Body of pancreas (tissue), 4 donors: ENCODE measurements around the gene PCSK1N. TPM values are rescaled to one million over a fixed set of nuclear protein-coding genes. Genes with fewer than 3 reads are reported as not detected.

Experiments used
- ATAC-seq: fragments of 150-250 bp; one replicate; pipeline ENCODE4 v1.9.1; 2016
- DNase-seq, 4 donors: peaks; one replicate each; pipeline ENCODE4 v3.0.0-alpha.2; 2019
- H3K27ac ChIP-seq, 4 donors: fragments of 200-600 bp; sonication (generic); 1 replicate in 3 of 4; 2 replicates in 1 of 4; pipeline versions ENCODE4 v1.5.1 to v1.6.1; 2016 to 2019; ENCODE audit warnings: mild to moderate bottlenecking in 1 of 4, mixed read lengths in 1 of 4, moderate library complexity in 1 of 4
- H3K27me3 ChIP-seq, 2 donors: fragments of 200-600 bp; sonication (generic); one replicate each; pipeline ENCODE4 v1.6.0; 2016; ENCODE audit warnings: mild to moderate bottlenecking in 1 of 2
- H3K36me3 ChIP-seq, 2 donors: fragments of 200-600 bp; sonication (generic); replicated peaks in 1 of 2; 2 replicates each; pipeline ENCODE4 v1.5.1; 2016; ENCODE audit warnings: low read depth in 2 of 2; ENCODE audit not compliant: insufficient read depth in 1 of 2
- H3K4me1 ChIP-seq: fragments of 200-600 bp; sonication (generic); one replicate; pipeline ENCODE4 v1.6.0; 2016
- H3K4me3 ChIP-seq, 2 donors: fragments of 200-600 bp; sonication (generic); 1 replicate in 1 of 2; 2 replicates in 1 of 2; pipeline ENCODE4 v1.5.1; 2016 to 2019
- H3K9me3 ChIP-seq, 3 donors: fragments of 200-600 bp; sonication (generic); 1 replicate in 2 of 3; 2 replicates in 1 of 3; pipeline ENCODE4 v1.5.1; 2016
- CTCF ChIP-seq, 7 experiments: fragments of 450-650 bp in 4 of 7; fragments of 200-600 bp in 3 of 7; sonication (generic) in 3 of 7; IDR thresholded peaks; one replicate each; pipeline ENCODE4 v1.5.1; 2016 to 2019; ENCODE audit warnings: antibody characterized with exemption in 7 of 7
- POLR2A ChIP-seq, 3 donors: fragments of 450-650 bp; IDR thresholded peaks; one replicate each; pipeline ENCODE4 v1.6.1; 2016; ENCODE audit warnings: antibody characterized with exemption in 3 of 3, mild to moderate bottlenecking in 2 of 3
- WGBS, 2 donors: methylation state at CpG; one replicate each; pipeline ENCODE4 v1.1.5; 2017; 5-methylcytosine and 5-hydroxymethylcytosine counted together
- intact Hi-C: fragments of 100-400 bp; cut with DNase I; formaldehyde crosslinking; loops from one replicate; pipeline ENCODE4 v1.15.1; 2023
- total RNA-seq, 2 donors: library from RNA; depleted of rRNA; stranded (reverse); fragments of >200 nt; gene quantifications; one replicate each; pipeline ENCODE4 v1.1.0, GENCODE V29; 2016

PCSK1N gene
- total RNA-seq, 2 donors from 2014 or later, result 110 to 196 TPM

- 67 to 79% methylated on average over 2 of the region's 2 CpGs for WGBS, 2 donors
- Histone ChIP-seq H3K27me3 (no peaks in the 10 kb centered on the region), H3K4me1 (no peaks in the 10 kb centered on the region), H3K36me3 (no peaks in the 10 kb centered on the region), H3K27ac (no peak overlapping the region), H3K4me3 (no peak overlapping the region), H3K9me3 (no peaks in the 10 kb centered on the region)
- DNase-seq, result no peak
- TF ChIP-seq CTCF (IDR thresholded peaks at IDR 0.05), result no peak
- no peak for TF ChIP-seq POLR2A (IDR thresholded peaks at IDR 0.05)
- intact Hi-C loops, result no loop called here
- no peak for ATAC-seq
These were observed 53.2 kb downstream of the PCSK1N start for GRCh38 chrX:48782216-48782615.

- intact Hi-C loops, result no loop called here
- no peaks in the 10 kb centered on the region for H3K4me1 ChIP-seq
- no peaks in the 10 kb centered on the region for H3K9me3 ChIP-seq
- no peak overlapping the region for H3K27ac ChIP-seq
- no peak for TF ChIP-seq POLR2A (IDR thresholded peaks at IDR 0.05)
- TF ChIP-seq CTCF (IDR thresholded peaks at IDR 0.05), result no peak
- no peak for DNase-seq
- WGBS, 2 donors, result 86 to 89% methylated on average over 4 to 6 of the region's 6 CpGs
- H3K4me3 ChIP-seq, result no peak overlapping the region
- H3K36me3 ChIP-seq, result no peaks in the 10 kb centered on the region
- no peaks in the 10 kb centered on the region for H3K27me3 ChIP-seq
- no peak for ATAC-seq
These were observed 53.7 kb downstream of the PCSK1N start for GRCh38 chrX:48781705-48782104.

Other genes starting within 250 kb of the PCSK1N start
- gene WDR13, start 238.1 kb downstream of the PCSK1N start, total RNA-seq, result 100 to 1,000 TPM; 132 to 134 TPM
- 1 to 10 TPM in 1 of 2 donors, not detected in 1; 1.0 TPM for gene WAS, start 151.8 kb downstream of the PCSK1N start, total RNA-seq
- gene SUV39H1, start 138.9 kb downstream of the PCSK1N start, total RNA-seq, result 1 to 10 TPM; 2.1 to 2.6 TPM
- gene GLOD5, start 73.9 kb downstream of the PCSK1N start, total RNA-seq, result not detected
- not detected for gene GATA1, start 49.0 kb downstream of the PCSK1N start, total RNA-seq
- 10 to 100 TPM; 34.5 to 75.5 TPM for gene HDAC6, start 33.5 kb downstream of the PCSK1N start, total RNA-seq
- not detected for gene ERAS, start 9.1 kb downstream of the PCSK1N start, total RNA-seq
- 10 to 100 TPM; 24.4 to 35.3 TPM for gene TIMM17B, start 62.2 kb upstream of the PCSK1N start, total RNA-seq
- 10 to 100 TPM; 43.6 to 48.1 TPM for gene PQBP1, start 62.3 kb upstream of the PCSK1N start, total RNA-seq
- gene SLC35A2, start 76.0 kb upstream of the PCSK1N start, total RNA-seq, result 10 to 100 TPM; 12.5 to 20.1 TPM
- 1 to 10 TPM; 2.3 to 7.9 TPM for gene PIM2, start 83.4 kb upstream of the PCSK1N start, total RNA-seq
- 10 to 100 TPM; 23.6 to 40.2 TPM for gene OTUD5, start 122.0 kb upstream of the PCSK1N start, total RNA-seq
- gene KCND1, start 136.2 kb upstream of the PCSK1N start, total RNA-seq, result 1 to 10 TPM in 1 of 2 donors, under 1 TPM in 1; 0.52 to 1.3 TPM
- gene GRIPAP1, start 166.7 kb upstream of the PCSK1N start, total RNA-seq, result 10 to 100 TPM; 22.8 to 42.5 TPM
- 10 to 100 TPM; 24.9 to 71.9 TPM for gene TFE3, start 207.7 kb upstream of the PCSK1N start, total RNA-seq
- gene CCDC120, start 223.4 kb upstream of the PCSK1N start, total RNA-seq, result 10 to 100 TPM in 1 of 2 donors, 1 to 10 TPM in 1; 6.5 to 13.8 TPM
- gene PRAF2, start 238.4 kb upstream of the PCSK1N start, total RNA-seq, result 10 to 100 TPM in 1 of 2 donors, 1 to 10 TPM in 1; 5.4 to 10.9 TPM
- 10 to 100 TPM; 59.4 to 77.1 TPM for gene WDR45, start 244.3 kb upstream of the PCSK1N start, total RNA-seq